GM19351 (cell line): ENCODE data around the gene KCNAB2.

ENCODE experiments used
- ATAC-seq: cut with Tn5 transposase; IDR thresholded peaks from one replicate; pipeline ENCODE4 v1.9.1; 2021; ENCODE audit warnings: mild to moderate bottlenecking, moderate library complexity; ENCODE audit not compliant: unreplicated experiment

KCNAB2 gene

DNA sequence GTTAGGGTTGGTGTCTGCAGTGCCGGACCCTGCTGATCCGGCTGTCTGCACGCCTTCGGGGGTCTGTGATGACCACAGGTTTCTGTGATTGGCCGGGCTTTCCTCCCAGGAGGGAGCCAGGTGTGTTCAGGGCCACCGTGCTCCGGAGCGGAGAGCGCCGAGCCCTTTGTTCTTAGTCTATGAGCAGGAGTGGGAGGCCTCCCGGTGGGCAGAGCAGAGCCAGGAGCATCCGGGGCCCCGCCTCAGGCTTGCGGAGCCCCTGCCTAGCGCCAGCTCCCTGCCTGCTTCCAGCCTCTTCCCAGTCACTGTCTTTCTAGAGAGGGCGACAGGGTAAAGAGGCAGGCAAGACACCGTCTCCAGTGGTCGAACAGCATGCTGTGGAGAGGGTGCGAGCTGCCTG is 31.8 kb downstream of the KCNAB2 start:
- no peak for ATAC-seq

DNA sequence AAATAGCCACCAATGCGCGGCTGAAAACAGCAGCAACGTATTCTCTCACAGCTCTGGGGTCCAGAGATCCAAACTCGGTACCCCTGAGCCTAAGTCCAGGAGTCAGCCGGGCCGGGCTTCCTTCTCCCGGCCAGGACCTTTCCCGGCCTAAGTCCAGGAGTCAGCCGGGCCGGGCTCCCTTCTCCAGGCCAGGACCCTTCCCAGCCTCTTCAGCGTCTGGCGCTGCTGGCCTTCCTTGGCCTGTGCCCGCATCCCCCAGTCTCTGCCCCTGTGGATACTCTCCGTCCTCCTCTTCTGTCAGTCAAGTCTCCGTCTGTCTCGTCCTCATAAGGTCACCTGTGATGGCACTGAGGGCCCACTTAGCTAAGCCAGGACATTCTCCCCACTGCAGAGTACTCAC is 32.2 kb downstream of the KCNAB2 start:
- ATAC-seq = no peak

DNA sequence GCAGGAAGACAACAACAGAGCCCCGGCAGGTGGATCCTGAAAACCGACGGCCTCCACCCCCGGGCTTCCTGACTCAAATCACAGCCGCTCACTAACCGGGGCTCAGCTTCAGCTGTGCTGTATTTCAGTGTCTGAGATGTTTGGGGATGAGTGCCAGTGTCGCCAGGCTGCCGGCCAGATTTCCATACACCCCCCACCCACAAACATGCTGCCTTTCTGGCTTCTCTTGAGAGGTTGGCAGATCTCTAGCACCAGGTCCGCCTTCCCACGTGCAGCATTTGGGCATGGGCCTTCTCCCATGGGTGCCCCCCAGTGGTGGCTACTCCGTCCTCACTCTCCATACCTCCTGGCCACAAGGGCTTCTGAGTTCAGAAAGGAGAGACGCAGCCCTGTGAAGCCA is 34.8 kb downstream of the KCNAB2 start:
- ATAC-seq = no peak

DNA sequence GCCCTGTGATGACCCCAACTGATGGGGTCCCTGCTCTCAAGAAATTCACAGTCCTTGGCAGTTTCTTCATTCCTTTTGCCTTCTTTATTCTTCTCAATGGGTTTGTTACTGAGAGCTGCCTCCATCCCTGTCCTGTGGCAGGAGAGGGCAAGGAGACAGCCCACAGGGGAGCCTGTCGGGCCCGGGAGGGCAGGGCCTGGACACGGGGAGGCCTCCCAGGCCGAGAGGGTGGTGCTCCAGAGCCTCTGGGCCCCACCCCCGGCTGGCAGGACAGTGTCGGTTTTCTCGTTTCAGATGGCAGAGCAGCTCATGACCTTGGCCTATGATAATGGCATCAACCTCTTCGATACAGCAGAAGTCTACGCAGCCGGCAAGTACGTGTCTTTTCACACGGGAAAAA is 36.2 kb downstream of the KCNAB2 start:
- ATAC-seq = no peak

DNA sequence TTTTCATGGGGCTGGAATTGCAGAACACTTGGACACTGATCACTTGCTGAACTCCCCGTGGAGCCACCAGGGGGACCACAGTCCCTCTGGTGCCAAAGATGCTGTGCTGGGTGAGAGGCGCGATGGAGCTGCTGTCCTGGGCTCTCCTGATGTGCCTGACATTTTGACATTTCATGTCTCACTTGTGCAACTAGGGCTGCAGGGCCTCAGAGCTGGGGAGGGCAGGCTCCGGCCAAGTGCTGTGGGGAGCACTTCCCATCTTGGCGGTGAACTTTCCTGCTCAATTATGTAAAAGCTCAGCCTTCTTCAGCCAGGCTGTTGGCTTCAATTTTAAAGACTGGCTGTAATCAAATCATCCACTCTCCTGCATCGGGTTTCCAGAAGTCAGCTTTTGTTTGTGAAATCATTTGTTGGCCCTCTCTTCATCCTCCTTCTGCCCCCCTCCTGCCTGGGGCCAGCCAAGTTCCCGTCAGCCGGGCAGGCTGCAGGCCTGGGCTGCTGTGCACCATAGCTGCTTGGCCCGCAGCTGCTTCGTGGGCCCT is 36.8 kb downstream of the KCNAB2 start:
- ATAC-seq = no peak

DNA sequence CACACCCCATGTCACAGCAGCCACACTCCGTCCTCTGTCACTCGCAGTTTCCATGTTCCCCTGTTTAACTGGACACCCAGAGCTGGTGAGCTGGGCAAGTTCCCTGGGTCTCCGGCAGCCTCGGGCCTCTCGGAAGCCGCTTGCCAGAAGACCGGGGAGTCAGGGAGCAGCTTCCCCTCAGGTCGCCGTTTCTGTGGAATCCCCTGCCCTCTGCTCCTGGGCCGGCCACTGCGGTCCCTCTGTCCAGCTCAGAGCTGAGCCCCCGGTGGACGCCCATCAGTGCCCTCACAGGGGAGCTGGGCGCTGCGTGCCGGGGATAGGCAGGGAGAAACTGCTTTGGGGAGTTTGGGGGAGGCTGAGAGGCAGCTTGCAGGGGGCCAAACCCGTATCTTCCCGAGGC is 37.7 kb downstream of the KCNAB2 start:
- ATAC-seq = no peak

DNA sequence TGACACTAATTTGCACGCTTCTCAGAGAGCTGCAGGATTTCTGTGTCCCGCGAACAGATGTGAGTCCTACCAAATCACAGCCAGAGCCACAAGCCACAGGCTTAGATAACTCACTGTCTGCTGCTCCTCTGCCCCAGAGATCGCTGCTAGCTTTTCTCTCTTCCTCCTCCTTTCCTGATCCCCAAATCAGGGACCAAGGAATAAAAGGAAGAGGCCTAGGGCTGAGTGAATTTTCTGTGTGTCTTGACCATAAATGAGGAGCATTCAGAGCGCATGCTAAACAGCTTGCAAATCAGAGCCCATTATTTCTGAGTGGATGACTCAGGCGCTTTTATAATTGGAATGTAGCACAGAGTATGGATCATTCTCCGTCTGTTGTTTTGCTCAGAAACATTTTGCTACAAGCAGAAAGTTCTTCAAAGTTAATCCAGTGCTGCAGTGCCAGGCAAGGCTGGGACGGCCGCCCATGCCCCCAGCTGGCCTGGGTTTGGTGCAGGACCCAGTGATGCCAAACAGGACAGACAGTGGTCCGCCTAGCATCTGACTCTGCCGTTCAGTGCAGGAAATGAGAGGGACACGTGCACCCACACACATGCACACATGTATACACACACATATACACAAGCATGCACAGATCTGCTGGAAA is 38.2 kb downstream of the KCNAB2 start:
- ATAC-seq = no peak

DNA sequence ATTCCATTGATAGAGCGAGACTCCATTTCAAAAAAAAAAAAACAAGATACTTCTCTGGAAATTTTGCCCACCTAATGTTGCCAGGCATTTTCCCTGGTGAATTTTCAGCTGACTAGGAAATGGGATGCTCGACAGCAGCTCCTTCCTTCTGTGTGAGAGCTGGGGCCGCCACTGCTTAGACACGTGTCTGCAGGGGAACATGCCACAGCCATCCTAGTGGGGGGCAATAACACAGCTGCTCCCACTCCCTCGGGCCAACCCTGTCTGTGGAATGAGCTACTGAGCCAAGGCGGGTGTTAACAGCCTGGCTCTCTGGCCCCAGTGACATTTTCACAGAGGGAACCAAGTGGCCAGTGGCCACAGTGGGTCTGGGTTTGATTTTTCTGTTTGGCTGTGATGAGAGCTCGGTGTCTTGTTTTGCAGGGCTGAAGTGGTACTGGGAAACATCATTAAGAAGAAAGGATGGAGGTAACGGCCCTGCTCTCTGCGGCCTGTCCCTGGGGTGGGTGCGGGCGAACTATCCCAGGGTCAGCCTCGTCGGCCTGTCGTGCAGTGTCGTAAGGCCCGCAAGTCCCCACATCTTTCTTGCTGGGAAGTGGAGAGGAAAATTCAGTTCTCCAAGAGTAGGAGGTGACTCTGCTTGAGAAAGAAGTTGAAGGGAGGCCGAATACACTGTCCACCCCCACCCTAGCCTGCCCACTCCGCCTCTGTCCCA is 39.2 kb downstream of the KCNAB2 start:
- no peak for ATAC-seq

DNA sequence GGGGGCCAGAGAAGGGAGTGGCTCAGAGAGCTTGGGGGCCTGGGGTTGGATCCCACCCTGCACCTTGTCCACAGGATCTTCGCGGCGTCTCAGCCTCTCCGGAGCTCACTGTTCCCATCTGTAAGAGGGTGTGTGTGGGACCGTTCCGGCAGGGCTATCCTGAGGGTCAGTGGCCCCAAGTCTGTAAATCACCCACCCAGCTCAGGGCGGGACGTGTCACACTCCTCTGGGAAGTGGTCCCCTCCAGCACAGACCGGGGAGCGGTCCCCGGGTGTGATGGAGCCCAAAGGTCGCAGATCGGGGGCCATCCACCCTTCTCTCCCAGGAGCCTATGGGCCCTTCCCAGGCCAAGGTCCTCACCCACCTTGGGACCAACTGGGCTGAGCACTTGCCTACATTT is 40.0 kb downstream of the KCNAB2 start:
- no peak for ATAC-seq

DNA sequence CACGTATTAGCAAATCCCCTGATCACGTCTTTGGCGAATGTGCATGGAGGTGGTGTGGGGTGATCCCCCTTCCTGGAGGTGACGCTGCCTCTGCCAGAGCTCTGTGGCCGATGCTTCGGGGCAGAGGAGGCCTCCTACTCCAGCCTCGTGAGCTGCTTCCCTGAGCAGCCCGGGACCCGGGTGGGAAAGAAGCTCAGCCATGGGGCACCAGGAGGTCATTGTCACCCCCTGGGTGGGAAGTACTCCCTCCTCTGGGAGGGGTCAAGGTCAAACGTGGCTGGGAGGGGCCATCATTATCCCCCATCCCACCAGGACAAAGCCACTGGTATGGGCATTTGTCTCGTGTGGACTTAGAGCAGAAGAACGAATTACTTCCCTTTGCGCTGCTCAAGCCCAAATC is 40.7 kb downstream of the KCNAB2 start:
- no peak for ATAC-seq

DNA sequence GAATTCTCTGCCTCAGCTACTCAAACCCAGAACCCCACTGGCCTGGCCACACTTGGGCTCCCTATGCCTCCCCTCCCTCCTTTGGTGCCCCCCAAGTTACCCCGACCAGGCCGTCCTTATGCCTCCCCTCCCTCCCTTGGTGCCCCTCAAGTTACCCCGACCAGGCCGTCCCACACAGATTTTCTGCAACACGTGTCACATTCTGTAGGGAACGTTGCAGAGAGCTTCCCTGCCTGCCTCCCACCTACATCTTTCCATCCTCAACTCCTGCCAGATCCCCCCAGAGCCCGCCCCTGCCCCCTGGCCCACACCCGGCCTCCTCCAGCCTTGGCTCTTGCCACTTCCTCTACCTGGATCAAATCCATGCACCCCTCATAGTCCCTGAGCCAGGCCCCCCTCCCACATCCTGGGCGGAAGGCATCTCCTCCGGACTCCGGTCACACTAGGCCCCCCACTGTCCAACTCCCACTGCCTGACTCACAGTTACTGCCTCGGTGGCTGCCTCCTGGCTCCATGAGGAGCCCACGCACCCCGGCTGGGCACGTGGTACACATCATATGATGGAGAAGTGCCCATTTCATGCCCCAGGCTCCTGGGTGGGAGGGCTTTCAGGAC is 41.2 kb downstream of the KCNAB2 start:
- ATAC-seq = no peak

DNA sequence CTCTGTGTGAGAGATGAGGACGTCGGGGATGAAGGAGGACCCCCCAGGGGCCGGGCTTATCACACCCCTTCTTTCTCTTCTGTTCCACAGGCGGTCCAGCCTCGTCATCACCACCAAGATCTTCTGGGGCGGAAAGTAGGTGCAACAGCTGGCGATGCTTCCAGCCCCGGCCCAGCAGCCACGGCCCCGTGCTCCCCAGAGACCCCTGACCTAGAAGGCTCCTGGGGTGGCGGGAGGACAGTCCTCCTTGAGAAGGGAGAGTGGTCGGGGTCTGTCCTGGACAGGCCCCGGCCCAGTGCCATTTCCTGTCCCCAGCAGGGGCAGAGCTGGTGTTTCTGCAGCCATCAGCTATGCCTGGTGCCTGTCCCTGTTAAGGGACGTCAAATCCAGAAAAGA is 41.7 kb downstream of the KCNAB2 start:
- ATAC-seq = no peak

DNA sequence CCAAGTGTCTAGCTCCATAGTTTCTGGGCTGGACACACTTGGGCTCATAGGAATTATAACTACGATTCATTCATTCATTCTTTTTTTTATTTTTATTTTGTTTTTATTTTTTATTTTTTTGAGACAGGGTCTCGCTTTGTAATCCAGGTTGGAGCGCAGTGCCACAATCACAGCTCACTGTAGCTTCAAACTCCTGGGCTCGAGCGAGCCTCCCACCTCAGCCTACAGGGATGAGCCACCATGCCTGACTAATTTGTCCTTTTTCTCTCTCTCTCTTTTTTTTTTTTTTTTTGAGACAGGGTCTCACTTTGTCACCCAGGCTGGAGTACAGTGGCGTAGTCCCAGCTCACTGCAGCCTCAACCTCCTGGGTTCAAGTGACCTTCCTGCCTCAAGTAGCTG is 42.3 kb downstream of the KCNAB2 start:
- ATAC-seq = no peak

DNA sequence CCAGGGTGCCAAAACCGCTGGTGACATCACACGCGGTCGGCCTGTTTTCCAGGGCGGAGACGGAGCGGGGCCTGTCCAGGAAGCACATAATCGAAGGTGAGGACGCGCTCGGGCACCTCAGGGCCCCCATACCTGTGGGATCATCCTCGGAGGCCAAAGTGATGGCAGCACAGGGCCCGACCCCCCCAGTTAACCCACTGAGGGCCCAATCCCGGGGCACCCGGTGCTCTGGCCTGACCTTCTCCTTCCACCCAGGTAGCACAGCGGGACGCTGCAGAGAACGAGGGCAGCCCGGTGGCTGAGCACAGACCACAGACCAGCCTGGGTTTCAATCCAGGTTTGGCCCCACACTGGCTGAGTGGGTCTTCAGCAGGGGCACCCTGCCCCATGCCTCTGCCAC is 43.3 kb downstream of the KCNAB2 start:
- no peak for ATAC-seq

DNA sequence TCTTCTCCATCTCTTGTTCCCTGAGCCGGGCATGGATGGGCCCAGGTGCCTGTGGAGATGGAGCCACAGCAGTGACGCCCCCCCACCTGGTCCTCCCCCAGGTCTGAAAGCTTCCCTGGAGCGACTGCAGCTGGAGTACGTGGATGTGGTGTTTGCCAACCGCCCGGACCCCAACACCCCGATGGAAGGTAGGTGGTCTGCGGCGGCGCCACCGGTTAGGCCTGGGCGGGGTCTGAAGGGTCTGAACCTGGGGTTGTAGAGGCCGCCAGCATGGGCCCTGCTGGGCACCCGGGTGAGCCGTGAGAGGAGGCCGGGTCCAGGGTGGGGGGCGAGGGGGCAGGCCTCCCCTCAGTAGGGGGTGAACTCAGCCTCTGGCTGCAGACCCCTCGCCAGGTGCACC is 44.6 kb downstream of the KCNAB2 start:
- no peak for ATAC-seq

DNA sequence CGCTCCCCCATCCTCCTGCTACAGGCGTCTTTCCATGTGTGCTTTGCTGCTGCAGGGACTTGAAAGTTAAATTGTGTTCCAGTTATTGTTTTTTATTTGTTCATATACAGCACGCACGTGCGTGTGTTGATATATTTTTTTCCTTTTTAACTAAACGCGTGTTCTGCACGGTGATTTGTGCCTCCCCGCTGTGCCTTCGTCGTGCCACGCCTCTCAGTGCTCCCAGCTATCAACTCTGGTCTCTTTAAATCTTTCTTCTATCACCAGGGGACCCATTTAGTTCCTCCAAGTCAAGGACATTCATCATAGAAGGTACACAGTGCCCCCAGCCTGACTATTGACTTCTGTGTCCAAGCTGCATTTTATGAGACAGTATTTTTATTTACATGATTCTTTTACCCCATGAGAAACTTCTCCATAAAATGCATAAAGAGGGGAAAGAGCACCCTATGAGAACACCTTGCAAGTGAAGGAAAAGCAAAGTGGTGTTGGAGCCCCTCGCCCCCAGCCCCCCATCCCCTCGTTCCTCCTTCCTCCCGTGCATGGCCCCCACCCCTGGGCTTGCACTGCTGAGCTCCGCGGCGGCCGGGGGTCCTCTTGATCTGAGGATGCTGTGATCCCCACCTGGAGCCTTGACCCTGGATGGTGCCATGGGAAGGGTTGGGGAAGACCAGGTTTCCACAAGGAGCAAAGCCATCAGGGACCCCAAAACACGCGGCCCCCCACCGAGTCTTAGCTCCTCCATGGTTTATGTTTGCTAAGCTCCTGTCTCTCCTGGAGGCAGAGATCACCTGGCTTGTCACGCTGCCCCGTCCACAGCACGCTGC is 45.5 kb downstream of the KCNAB2 start:
- ATAC-seq = no peak

DNA sequence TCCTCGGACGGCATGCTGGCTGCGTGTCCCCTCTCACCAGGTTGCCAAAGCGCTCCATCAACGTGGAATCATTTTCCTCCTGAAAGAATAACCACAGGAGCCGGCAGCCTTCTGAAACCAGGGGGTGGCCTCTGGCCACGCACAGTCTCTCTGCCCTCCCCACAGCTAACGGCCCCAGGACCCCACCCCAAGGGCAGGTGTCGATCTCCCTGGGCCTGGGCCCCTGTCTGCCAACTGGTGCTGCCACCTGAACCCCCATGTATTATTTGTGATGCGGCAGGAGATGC is 46.1 kb downstream of the KCNAB2 start:
- no peak for ATAC-seq

DNA sequence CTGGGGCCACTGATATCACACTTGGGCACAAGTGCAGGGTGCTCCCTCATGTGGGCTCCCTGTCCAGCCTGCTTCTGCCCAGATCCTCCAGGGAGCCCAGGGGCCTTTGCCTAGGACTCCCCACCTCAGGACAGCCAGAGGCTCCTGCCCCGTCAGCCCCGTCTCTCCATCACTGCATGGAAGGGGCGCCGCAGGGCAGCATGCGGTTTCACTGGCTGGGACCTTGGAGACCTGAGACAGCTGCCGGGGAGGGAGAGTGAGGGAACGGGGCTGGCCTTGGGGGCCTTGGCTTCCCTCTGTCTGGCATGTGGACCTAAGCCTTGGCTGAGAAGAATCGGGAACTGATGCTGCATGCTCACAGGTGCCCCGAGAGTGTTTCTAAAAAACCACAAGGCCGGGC is 46.5 kb downstream of the KCNAB2 start:
- ATAC-seq = no peak

DNA sequence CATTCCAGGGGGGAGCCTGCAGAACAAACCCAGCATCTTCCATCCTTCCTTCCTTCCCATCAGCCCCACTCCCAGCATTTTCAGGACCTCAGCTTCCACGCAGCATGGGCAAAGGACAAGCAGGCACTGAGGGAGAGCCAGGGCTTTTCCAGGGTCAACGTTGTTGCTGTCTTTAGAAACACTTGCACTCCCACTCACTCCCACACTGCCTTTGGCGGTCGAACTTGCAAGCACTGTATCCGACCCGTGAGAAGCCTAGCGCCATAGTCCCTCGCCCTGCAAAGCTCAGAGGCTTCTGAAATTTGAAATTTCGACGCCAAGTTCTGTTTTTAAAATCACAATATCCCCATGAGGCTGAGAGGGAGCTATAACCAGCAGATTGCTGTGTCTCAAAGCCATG is 47.4 kb downstream of the KCNAB2 start:
- no peak for ATAC-seq

DNA sequence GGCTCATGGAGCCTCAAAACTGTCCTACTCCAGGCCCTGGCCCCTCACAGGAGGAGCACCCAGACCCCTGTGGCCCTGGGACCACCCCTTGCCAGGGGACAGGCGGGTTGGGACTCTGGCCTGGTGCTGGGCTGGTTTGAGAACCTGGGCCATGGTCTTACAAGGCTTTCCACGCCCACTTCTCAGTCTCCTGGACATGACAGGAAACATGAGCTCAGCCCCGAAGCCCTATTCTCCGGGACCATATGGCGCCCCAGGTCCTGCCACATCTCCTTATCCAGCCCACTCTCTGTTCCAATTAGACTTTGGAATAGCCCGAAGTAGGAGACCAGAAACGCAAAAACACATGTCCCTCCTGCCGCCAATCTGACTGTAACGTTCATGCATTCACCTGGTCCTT is 47.9 kb downstream of the KCNAB2 start:
- no peak for ATAC-seq

DNA sequence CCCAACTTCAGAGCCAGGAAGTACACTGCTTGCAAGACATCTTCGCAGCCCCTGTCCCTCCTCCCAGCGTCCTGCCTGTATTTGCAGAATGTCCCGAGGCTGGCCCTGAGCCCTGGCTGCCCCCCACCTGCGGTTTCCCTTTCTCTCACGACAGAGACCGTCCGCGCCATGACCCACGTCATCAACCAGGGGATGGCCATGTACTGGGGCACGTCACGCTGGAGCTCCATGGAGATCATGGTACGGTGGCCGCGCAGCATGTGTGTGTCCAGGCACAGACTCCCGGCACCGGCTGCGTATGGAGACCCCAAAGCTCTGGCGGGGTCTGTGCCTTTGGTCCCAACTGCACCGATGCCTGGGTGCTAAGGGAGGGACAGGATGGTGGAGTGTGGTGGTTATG is 48.6 kb downstream of the KCNAB2 start:
- no peak for ATAC-seq
